ENCODE measurements around the gene THSD4. TPM values are rescaled to one million over a fixed set of nuclear protein-coding genes. Genes with fewer than 3 reads are reported as not detected.

The THSD4 gene
- total RNA-seq, 1 experiment from 2014 or later: 29.0 TPM

DNA sequence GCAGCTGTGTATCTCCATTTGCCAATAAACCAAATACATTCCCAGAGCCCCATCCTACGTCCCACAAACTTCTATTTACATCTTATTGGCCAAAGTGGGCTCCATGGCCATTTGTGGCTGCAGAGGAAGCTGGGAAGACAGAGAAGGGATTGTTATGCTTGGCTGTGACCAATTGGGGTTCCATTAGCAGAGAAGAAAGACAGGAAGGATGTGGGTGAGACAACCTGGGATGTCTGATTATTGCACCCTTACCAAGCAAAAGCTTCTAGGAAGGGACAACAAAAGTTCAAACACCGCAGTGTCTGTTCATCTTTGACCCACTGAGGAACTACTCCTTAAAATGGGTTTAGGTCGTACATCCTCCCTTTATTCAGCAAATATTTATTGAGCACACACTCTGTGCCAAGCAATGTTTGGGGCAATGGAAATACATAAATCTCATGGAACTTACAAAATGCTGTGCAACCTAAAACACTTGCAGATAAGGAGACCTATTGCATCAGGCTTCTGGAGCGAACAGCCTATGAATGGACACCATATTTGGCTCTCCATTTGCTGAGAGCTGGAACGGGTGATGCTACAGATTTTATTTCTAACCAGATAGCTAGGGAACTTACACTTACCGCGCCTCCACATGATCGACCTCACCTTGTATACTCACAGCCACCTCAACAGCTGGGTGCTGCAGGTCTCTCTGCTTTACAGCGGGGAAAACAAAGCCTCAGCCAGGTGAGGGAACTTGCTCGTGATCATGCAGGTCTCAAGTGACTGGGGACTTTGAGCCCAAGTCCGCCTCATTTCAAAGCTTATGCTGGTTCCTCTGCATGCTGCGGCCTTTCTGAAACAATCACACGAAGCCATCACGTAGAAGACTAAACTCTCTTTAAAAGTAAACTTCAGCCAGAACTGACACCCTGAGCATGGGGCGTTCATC lies 673.6 kb downstream of the THSD4 start:
- intact Hi-C loops (cut with micrococcal nuclease): no loop called here
- Histone ChIP-seq H3F3A (ENCODE audit: low read length, unreplicated experiment) (peaks cover 4% of the 10 kb centered on the region), H3K79me2 (ENCODE audit: low read length) (no peaks in the 10 kb centered on the region), H3K9ac (ENCODE audit: low read length) (no peak overlapping the region), H3K27me3 (ENCODE audit: low read length) (no peaks in the 10 kb centered on the region), H3K36me3 (ENCODE audit: low read depth, low read length) (no peaks in the 10 kb centered on the region), H3K27ac (ENCODE audit: low read length) (no peak overlapping the region), H4K20me1 (ENCODE audit: low read length) (no peaks in the 10 kb centered on the region), H3K4me2 (ENCODE audit: low read length) (no peak overlapping the region), H3K4me1 (ENCODE audit: insufficient read depth, low read length) (peaks cover 41% of the 10 kb centered on the region), H3K9me2 (replicated peaks; ENCODE audit: low read length) (no peaks in the 10 kb centered on the region), H2AFZ (ENCODE audit: low read length) (no peak overlapping the region), H3K4me3 (ENCODE audit: low read length) (no peak overlapping the region), H3K9me3 (ENCODE audit: low read length) (no peaks in the 10 kb centered on the region)
- ChIA-PET CTCF (interaction anchor here (0.6 kb wide), 1 partner anchor 12 kb away, joined by 4 read pairs; no protein-coding TSS in a partner anchor), POLR2A (ENCODE audit: unreplicated experiment) (no interaction called here)
- no TSS peak for BruUV-seq (replicated peaks)
- DNase-seq: no peak
- TF ChIP-seq EZH2 (IDR thresholded peaks at IDR 0.05; ENCODE audit: low read length, unreplicated experiment) (no peak), EZH2phosphoT487 (IDR thresholded peaks at IDR 0.05; ENCODE audit: borderline replicate concordance, low read length) (no peak), CTCF (conservative IDR thresholded peaks at IDR 0.05; ENCODE audit: low read depth, low read length) (no peak)
- no peak for ATAC-seq

DNA sequence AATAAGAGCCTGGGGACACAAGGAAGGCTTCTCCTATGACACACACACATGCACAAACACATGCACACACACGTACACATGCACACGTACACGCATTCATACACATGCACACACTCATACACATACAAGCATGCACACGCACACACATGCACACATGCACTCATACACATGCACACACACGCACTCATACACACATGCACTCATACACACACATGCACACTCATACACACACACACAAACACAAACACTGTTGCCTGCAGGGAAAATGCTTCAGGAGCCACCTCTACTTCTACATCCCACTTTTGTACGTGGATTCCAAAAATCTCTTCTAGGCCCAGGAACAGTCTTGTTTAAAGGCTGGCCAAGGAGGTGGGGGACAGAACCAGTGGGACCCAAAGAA lies 674.3 kb downstream of the THSD4 start:
- Histone ChIP-seq H3K36me3 (ENCODE audit: low read depth, low read length) (no peaks in the 10 kb centered on the region), H3K4me1 (ENCODE audit: insufficient read depth, low read length) (peaks cover 41% of the 10 kb centered on the region), H3F3A (ENCODE audit: low read length, unreplicated experiment) (peaks cover 4% of the 10 kb centered on the region), H3K9me2 (replicated peaks; ENCODE audit: low read length) (no peaks in the 10 kb centered on the region), H3K27me3 (ENCODE audit: low read length) (no peaks in the 10 kb centered on the region), H3K4me3 (ENCODE audit: low read length) (peak overlapping the region; percentile 12; the same call in 1 of the 2 replicates), H2AFZ (ENCODE audit: low read length) (no peak overlapping the region), H4K20me1 (ENCODE audit: low read length) (no peaks in the 10 kb centered on the region), H3K9me3 (ENCODE audit: low read length) (no peaks in the 10 kb centered on the region), H3K27ac (ENCODE audit: low read length) (peak overlapping the region; percentile 96), H3K79me2 (ENCODE audit: low read length) (no peaks in the 10 kb centered on the region), H3K9ac (ENCODE audit: low read length) (no peak overlapping the region), H3K4me2 (ENCODE audit: low read length) (peak overlapping the region; percentile 63)
- intact Hi-C loops (cut with micrococcal nuclease): loop anchor here (2.0 kb wide), 1 partner anchor 43 kb away; no protein-coding TSS in a partner anchor
- POLR2A ChIA-PET (ENCODE audit: unreplicated experiment): interaction anchor here (0.7 to 1.0 kb wide), 3 partner anchors 9 to 938 kb away, joined by 3 to 13 read pairs (median 3); no protein-coding TSS in a partner anchor
- ATAC-seq (no peak), DNase-seq (no peak)
- BruUV-seq (replicated peaks): no TSS peak
- TF ChIP-seq EZH2 (IDR thresholded peaks at IDR 0.05; ENCODE audit: low read length, unreplicated experiment): no peak
- TF ChIP-seq CTCF (conservative IDR thresholded peaks at IDR 0.05; ENCODE audit: low read depth, low read length): no peak
- no peak for TF ChIP-seq EZH2phosphoT487 (IDR thresholded peaks at IDR 0.05; ENCODE audit: borderline replicate concordance, low read length)
- CTCF ChIA-PET: interaction anchor here (1.0 to 1.7 kb wide), 3 partner anchors 11 to 37 kb away, joined by 3 to 10 read pairs (median 6); no protein-coding TSS in a partner anchor
